HEK293T (cell line): ENCODE results near the gene DLG2.

ENCODE experiments used
- ARNT ChIP-seq: fragments of 450-650 bp; IDR thresholded peaks from 2 replicates; pipeline ENCODE4 v1.6.1; 2017; ENCODE audit warnings: mild to moderate bottlenecking
- BHLHE40 ChIP-seq: fragments of 450-650 bp; IDR thresholded peaks from 2 replicates; pipeline ENCODE4 v1.6.1; 2016; ENCODE audit warnings: mild to moderate bottlenecking, moderate library complexity, borderline replicate concordance
- FOXA1 ChIP-seq: fragments of 450-650 bp; IDR thresholded peaks from 2 replicates; pipeline ENCODE4 v1.6.1; 2016; ENCODE audit warnings: mild to moderate bottlenecking
- FOXK2 ChIP-seq: fragments of 450-650 bp; IDR thresholded peaks from 2 replicates; pipeline ENCODE4 v1.6.1; 2016; ENCODE audit warnings: mild to moderate bottlenecking
- FOXM1 ChIP-seq: fragments of 450-650 bp; IDR thresholded peaks from 2 replicates; pipeline ENCODE4 v1.6.1; 2017; ENCODE audit warnings: mild to moderate bottlenecking, borderline replicate concordance
- HDGF ChIP-seq: fragments of 450-650 bp; IDR thresholded peaks from 2 replicates; pipeline ENCODE4 v1.6.1; 2017; ENCODE audit warnings: antibody characterized with exemption, borderline replicate concordance
- LEF1 ChIP-seq: fragments of 450-650 bp; IDR thresholded peaks from 2 replicates; pipeline ENCODE4 v1.6.1; 2017; ENCODE audit warnings: mild to moderate bottlenecking, borderline replicate concordance
- PKNOX1 ChIP-seq: fragments of 450-650 bp; IDR thresholded peaks from 2 replicates; pipeline ENCODE4 v1.6.1; 2016
- SP1 ChIP-seq: fragments of 450-650 bp; IDR thresholded peaks from 2 replicates; pipeline ENCODE4 v1.6.1; 2017
- SUZ12 ChIP-seq: fragments of 450-650 bp; IDR thresholded peaks from 2 replicates; pipeline ENCODE4 v1.6.1; 2016; ENCODE audit warnings: mild to moderate bottlenecking
- TARDBP ChIP-seq: fragments of 450-650 bp; IDR thresholded peaks from 2 replicates; pipeline ENCODE4 v1.6.1; 2016
- ZNF384 ChIP-seq: fragments of 450-650 bp; IDR thresholded peaks from 2 replicates; pipeline ENCODE4 v1.6.1; 2016

DNA sequence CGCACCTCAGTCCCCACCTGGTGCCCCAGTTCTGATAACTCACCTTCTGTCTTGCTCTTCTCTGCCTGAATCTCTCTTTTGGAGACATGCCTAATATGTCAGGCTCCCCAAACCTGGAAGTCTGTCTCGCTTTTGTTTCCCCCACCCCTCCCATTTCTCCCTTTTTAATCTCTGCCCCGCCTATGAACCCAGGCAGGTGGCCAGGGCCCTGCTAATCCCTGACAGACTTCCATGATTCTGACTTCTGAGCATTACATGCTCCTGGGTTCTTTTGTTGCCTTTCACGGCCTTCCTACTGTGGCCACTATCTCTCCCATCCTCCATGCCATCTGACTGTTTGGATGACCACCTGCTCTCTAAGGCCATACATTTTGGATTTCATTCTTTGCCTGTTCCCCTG, 1220.1 kb downstream of the DLG2 start:
- TF ChIP-seq HDGF, result no peak
- no peak for TF ChIP-seq ARNT
- no peak for TF ChIP-seq SP1
- no peak for TF ChIP-seq BHLHE40
- TF ChIP-seq LEF1, result no peak
- TF ChIP-seq FOXM1, result no peak
- no peak for TF ChIP-seq FOXA1
- no peak for TF ChIP-seq ZNF384
- no peak for TF ChIP-seq PKNOX1
- TF ChIP-seq TARDBP, result no peak
- no peak for TF ChIP-seq SUZ12
- TF ChIP-seq FOXK2, result no peak
